ENCODE data around the gene CCDC191.

DNA sequence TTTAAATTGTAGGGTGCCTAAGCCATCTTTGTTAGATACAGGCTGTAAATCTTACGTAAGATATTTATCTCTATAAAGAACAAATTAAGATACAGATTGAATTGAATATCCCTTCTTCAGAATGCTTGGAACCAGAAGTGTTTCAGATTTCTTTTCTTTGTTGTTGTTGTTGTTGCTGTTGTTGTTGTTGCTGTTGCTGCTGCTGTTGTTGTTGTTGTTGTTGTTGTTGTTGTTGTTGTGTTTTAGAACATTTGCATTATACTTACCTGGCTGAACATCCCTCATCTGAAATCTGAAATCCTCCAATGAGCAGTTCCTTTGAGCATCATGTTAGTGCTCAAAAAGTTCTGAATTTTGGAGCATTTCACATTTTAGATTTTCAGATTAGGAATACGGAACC lies 26.8 kb upstream of the CCDC191 start:
- TF ChIP-seq, protein P1, sequence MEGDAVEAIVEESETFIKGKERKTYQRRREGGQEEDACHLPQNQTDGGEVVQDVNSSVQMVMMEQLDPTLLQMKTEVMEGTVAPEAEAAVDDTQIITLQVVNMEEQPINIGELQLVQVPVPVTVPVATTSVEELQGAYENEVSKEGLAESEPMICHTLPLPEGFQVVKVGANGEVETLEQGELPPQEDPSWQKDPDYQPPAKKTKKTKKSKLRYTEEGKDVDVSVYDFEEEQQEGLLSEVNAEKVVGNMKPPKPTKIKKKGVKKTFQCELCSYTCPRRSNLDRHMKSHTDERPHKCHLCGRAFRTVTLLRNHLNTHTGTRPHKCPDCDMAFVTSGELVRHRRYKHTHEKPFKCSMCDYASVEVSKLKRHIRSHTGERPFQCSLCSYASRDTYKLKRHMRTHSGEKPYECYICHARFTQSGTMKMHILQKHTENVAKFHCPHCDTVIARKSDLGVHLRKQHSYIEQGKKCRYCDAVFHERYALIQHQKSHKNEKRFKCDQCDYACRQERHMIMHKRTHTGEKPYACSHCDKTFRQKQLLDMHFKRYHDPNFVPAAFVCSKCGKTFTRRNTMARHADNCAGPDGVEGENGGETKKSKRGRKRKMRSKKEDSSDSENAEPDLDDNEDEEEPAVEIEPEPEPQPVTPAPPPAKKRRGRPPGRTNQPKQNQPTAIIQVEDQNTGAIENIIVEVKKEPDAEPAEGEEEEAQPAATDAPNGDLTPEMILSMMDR (IDR thresholded peaks at IDR 0.05; ENCODE audit: insufficient read depth, low read length, poor library complexity, severe bottlenecking) = no peak
- no peak for TF ChIP-seq EZH2phosphoT487 (conservative IDR thresholded peaks at IDR 0.05; ENCODE audit: low read length)
